ENCODE data around the gene CA5B.
"Not testable (repeated sequence)": the region's sequence is repeated elsewhere in the genome, so short reads cannot be mapped to it uniquely, and the experiment has no call there.

The CA5B gene, protein sequence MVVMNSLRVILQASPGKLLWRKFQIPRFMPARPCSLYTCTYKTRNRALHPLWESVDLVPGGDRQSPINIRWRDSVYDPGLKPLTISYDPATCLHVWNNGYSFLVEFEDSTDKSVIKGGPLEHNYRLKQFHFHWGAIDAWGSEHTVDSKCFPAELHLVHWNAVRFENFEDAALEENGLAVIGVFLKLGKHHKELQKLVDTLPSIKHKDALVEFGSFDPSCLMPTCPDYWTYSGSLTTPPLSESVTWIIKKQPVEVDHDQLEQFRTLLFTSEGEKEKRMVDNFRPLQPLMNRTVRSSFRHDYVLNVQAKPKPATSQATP

GRCh38 chrX:15737959-15738902 is at the start of gene CA5B:
Gene CA5B (plus strand): TSS chrX:15738270. CDS start chrX:15750024, 11,754 bp downstream.
- no peak for DNase-seq

- no peak for DNase-seq
These were observed 43.1 kb upstream of the CA5B start for GRCh38 chrX:15694941-15695451.

GRCh38 chrX:15696516-15696915 is 41.6 kb upstream of the CA5B start:
- no peak for DNase-seq

- DNase-seq = no peak
These were observed 35.3 kb upstream of the CA5B start for GRCh38 chrX:15702488-15703371.

DNA sequence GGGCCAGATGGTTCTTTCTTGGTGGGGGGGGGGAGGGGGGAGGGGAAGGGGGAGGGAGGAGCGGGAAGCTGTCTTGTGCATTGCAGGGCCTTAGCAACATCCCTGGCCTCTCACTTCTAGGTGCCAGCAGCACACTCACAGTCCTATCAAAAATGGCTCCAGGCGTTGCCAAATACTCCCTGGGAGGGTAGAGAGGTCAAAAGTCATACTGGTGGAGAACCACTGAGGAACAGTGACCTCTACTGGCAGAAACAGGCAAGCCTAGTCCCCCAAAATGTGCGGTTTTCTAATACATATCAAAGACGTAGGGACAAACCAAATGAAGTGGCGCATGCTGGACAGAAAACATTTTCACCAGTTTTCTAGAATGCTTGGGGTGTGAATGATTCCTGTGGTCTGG is 34.3 kb upstream of the CA5B start:
- not testable (repeated sequence) for DNase-seq

DNA sequence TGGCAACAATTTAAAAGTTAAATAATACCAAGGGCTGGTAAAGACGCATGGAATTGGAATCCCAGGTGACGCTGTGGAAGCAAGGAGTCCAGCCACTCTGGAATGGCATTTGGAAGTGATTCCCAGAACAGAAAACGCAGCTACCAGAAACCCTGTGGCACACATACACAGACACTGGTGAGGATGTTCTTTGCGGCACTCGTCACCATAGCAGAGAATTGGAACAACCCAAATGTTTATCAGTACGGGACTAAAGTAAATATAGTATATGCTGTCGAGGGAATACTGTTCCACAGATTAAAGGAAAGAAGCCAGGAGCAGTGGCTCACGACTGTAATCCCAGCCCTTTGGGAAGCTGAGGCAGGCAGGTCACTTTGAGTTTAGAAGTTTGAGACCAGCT is 33.8 kb upstream of the CA5B start:
- not testable (repeated sequence) for DNase-seq

GRCh38 chrX:15714529-15714928 is 23.5 kb upstream of the CA5B start:
- DNase-seq = peak; percentile 61

DNA sequence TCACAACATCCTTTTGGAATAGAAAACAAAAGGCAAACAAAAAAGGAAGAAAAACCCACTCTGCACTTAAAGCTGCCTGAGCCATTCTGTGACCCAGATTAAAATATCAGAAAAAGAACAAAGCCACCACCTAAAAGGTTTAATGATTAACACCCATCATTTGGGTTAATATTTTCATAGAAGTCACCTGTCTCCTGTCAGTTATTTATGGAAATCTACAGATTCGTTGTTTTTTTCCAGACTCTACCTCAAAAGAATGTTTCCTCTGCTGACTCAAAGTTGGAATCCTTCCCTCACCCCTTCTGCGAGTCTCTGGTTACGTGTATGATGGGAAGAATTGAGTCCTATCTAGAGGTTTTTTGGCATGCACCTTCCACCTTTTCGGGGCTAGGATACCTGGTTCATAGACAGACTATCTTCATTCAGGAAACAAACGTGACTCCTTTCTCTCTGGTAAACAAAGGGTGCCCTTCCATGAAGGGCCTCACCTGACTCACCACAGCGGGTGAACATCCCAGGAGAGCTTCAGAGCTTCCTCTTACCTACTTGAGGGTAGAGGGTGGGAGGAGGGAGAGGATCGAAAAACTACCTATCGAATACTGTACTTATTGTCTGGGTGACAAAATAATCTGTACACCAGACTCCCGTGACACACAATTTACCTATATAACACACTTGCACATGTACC is 19.6 kb upstream of the CA5B start:
- DNase-seq = peak; percentile 1

GRCh38 chrX:15719324-15719968 is 18.6 kb upstream of the CA5B start:
- DNase-seq = no peak

GRCh38 chrX:15721911-15722310 is 16.2 kb upstream of the CA5B start:
- DNase-seq = no peak

- no peak for DNase-seq
These were observed 14.1 kb upstream of the CA5B start for GRCh38 chrX:15723887-15724517.

- DNase-seq = no peak
These were observed 13.2 kb upstream of the CA5B start for GRCh38 chrX:15724911-15725310.

- peak; percentile 54 for DNase-seq
These were observed 6.7 kb upstream of the CA5B start for GRCh38 chrX:15731368-15731767.

DNA sequence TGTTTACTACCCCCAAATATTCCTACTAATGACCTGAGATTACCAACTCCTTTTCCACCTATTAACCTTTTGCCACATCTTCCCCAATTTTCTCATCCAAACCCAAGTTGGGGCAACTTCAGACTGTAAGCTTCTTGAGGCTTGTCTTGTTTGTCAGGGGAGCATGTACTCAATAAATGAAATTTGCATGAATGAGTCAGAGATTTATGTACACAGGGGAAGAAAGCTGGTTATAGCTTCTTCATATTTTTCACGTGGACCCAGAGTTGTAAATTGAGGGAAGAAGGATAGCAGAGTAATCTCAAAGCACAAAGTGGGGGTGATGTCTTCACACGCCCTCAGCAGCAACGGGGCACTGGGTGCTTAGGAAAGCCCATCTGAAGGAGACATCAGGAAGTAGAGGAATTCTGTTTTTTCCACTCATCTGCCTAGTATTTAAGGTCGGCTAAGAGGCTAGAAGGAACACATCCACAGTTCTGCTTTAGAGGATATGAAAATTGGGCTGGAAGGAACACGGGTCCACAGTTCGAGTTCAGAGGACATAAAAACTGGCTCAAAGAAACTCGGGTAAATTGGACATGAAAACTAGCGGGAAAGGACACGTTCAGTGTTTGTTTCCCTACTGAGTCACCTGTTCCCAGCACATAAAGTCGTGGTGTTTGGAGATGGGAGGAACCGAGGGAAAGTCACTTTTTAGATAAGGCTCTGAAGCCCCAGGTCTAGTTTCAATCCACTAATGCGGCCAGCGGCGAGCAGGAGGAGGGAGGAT is 696 bp upstream of the CA5B start:
- no peak for DNase-seq

DNA sequence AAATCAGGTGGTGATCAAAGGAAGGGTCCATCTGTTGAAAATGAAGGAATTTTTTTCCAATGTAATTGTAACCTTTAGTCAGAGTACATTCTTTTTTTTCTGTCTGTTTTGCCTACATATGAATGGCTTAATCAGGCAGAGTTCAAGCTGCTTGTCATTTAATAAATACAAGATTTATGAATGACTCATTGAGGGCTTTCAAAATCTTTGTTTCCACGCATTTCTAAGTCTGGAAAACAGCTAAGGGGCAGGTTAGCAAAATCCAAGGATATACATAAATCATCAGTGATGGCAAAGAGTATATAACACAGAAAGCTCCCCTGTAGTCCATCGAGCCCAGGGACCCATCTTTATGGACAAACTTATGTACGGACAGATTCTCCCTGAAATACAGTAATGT is 1.8 kb downstream of the CA5B start:
- DNase-seq = no peak

DNA sequence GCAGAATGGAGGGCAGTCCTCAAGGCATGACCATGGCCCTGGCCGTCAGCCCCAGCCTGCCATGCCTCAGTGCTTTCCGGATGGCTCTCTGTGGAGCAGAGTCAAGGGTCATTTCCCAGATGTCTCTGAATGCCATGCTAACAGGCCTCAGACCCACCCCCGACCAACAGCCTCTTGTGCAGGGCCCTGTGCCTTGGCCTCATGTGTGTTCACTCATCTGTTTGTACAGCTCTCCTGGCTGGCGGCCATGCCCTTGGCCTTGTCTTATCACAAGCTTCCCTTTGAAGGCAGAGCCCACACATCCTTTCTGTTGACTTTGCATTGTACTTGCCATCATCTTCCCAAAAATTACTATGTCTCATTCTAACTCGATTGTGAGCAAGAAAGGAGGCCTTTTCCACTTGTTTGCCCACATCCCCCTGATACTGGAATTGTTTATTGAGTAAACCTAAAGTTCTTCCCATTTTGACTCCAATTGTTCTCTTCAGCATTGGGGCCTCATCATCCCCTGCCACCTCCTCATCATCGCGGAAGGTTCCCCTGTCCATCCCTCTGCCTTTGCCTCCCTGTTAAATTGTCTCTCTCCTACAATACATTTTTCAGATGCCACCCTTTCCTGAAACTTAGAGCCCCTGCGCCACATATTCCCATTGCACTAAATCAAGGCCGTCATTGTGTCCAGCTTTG is 6.3 kb downstream of the CA5B start:
- DNase-seq = no peak

DNA sequence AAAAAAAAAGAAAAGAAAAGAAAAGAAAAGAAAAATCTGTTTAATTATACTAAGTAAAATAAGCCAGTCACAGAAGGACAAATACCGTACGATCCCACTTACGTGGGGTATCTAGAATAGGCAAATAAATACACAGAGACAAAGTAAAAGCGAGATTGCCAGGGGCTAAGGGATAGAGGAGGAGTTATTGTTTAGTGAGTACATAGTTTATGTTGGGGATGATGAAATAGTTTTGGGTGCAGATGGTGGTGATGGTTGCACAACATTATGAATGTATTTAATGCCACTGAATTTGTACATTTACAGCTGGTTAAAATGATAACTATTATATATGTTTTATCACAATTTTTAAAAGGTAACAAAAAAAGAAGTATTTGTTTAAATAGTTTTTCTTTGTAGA is 7.1 kb downstream of the CA5B start:
- no peak for DNase-seq

DNA sequence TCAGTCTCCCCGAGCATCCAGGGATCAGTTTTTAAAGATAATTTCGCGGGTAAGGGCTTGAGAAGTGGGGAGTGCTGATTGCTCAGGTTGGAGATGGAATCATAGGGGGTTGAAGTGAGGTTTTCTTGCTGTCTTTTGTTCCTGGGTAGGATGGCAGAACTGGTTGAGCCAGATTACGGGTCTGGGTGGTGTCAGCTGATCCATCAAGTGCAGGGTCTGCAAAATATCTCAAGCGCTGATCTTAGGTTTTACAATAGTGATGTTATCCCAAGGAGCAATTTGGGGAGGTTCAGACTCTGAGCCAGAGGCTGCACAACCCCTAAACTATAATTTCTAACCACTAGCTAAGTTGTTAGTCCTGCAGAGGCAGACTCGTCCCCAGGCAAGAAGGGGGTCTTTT is 8.6 kb downstream of the CA5B start:
- not testable (repeated sequence) for DNase-seq

GRCh38 chrX:15747626-15748173 is 9.6 kb downstream of the CA5B start:
- DNase-seq = no peak

All from NCI-H2171 treated with DMSO at 0.1 percent for 48 hours (cell line).